Breast epithelium (tissue), 3 donors: Measurements from ENCODE around the gene ADCY2.

Experiments used
- CTCF ChIP-seq, 3 donors: fragments of 450-650 bp; IDR thresholded peaks; one replicate each; pipeline ENCODE4 v1.5.1; 2016 to 2017; ENCODE audit warnings: antibody characterized with exemption in 3 of 3, mild to moderate bottlenecking in 3 of 3, moderate library complexity in 3 of 3
- POLR2A ChIP-seq: fragments of 450-650 bp; IDR thresholded peaks from one replicate; pipeline ENCODE4 v1.6.1; 2016; ENCODE audit warnings: antibody characterized with exemption, mild to moderate bottlenecking, moderate library complexity

- TF ChIP-seq CTCF (IDR thresholded peaks at IDR 0.05), result no peak
- no peak for TF ChIP-seq POLR2A
Observed at GRCh38 chr5:7662289-7662688, 266.4 kb downstream of the ADCY2 start.
